Caki2 (cell line): ENCODE measurements around the gene POLE. TPM values are rescaled to one million over a fixed set of nuclear protein-coding genes. Genes with fewer than 3 reads are reported as not detected.
A peak's percentile ranks its signal among the peaks of the same experiment; 100 is the strongest.

ENCODE experiments used
- DNase-seq: peaks from one replicate; pipeline ENCODE4 v3.0.0-alpha.2; 2015; ENCODE audit warnings: low read depth
- in situ Hi-C: cut with HindIII; loops from 2 replicates; pipeline ENCODE4 v1.10.0; 2016; ENCODE audit warnings: low sequenced_read_pairs, low pct_unique_long_range_greater_than_20kb, mixed read lengths
- total RNA-seq: library from RNA; depleted of rRNA; stranded (reverse); fragments of >200 nt; shearing (Covaris generic); gene quantifications from 2 replicates; pipeline ENCODE4 v1.2.3, GENCODE V29; 2014; ENCODE audit warnings: low replicate concordance

POLE gene
- total RNA-seq, 1 experiment from 2014 or later = 10.3 TPM

- DNase-seq = no peak
- in situ Hi-C loops = no loop called here
These were observed 92.0 kb downstream of the POLE start for GRCh38 chr12:132595183-132595582.

- DNase-seq = peak; percentile 94
- in situ Hi-C loops = no loop called here
These were observed 93.2 kb downstream of the POLE start for GRCh38 chr12:132593938-132594358.

GRCh38 chr12:132593521-132593920 is 93.6 kb downstream of the POLE start:
- in situ Hi-C loops = no loop called here
- no peak for DNase-seq

GRCh38 chr12:132593071-132593470 is 94.1 kb downstream of the POLE start:
- in situ Hi-C loops = no loop called here

GRCh38 chr12:132592282-132592970 is 94.7 kb downstream of the POLE start:
- in situ Hi-C loops = no loop called here
- no peak for DNase-seq

More at GRCh38 chr12:132593071-132593470, 94.1 kb downstream of the POLE start:
- DNase-seq = no peak

GRCh38 chr12:132591107-132591935 is 95.8 kb downstream of the POLE start:
- in situ Hi-C loops = no loop called here
- no peak for DNase-seq

GRCh38 chr12:132588821-132589669 is 98.1 kb downstream of the POLE start:
- in situ Hi-C loops = no loop called here

GRCh38 chr12:132588319-132588718 is 98.8 kb downstream of the POLE start:
- DNase-seq = no peak
- in situ Hi-C loops = no loop called here

More at GRCh38 chr12:132588821-132589669, 98.1 kb downstream of the POLE start:
- no peak for DNase-seq

- DNase-seq = no peak
- in situ Hi-C loops = no loop called here
These were observed 99.4 kb downstream of the POLE start for GRCh38 chr12:132587781-132588180.

GRCh38 chr12:132586929-132587328 is 100.2 kb downstream of the POLE start:
- in situ Hi-C loops = no loop called here
- no peak for DNase-seq

GRCh38 chr12:132585177-132585576 is 102.0 kb downstream of the POLE start:
- in situ Hi-C loops = no loop called here

GRCh38 chr12:132584429-132584828 is 102.7 kb downstream of the POLE start:
- in situ Hi-C loops = no loop called here
- no peak for DNase-seq

More at GRCh38 chr12:132585177-132585576, 102.0 kb downstream of the POLE start:
- DNase-seq = no peak

GRCh38 chr12:132583736-132584135 is 103.4 kb downstream of the POLE start:
- DNase-seq = no peak
- in situ Hi-C loops = no loop called here

GRCh38 chr12:132583411-132583710 is 103.8 kb downstream of the POLE start:
- no peak for DNase-seq
- in situ Hi-C loops = no loop called here

GRCh38 chr12:132582582-132583410 is 104.3 kb downstream of the POLE start:
- no peak for DNase-seq
- in situ Hi-C loops = no loop called here

- no peak for DNase-seq
- in situ Hi-C loops = no loop called here
These were observed 105.1 kb downstream of the POLE start for GRCh38 chr12:132582058-132582420.

- in situ Hi-C loops = no loop called here
- DNase-seq = no peak
These were observed 105.6 kb downstream of the POLE start for GRCh38 chr12:132581348-132582057.
